Ishikawa (cell line): ENCODE results near the gene FAM221A.

Experiments used
- CEBPB ChIP-seq: IDR thresholded peaks from 2 replicates; pipeline ENCODE4 v1.6.1; 2012
- CREB1 ChIP-seq: IDR thresholded peaks from 2 replicates; pipeline ENCODE4 v1.6.1; 2012; ENCODE audit warnings: low read depth
- EGR1 ChIP-seq: IDR thresholded peaks from 2 replicates; pipeline ENCODE4 v1.6.1; 2012
- EP300 ChIP-seq: IDR thresholded peaks from 2 replicates; pipeline ENCODE4 v1.6.1; 2012; ENCODE audit warnings: borderline replicate concordance
- FOXM1 ChIP-seq: IDR thresholded peaks from 2 replicates; pipeline ENCODE4 v1.6.1; 2012; ENCODE audit warnings: low read depth, borderline replicate concordance
- NFIC ChIP-seq: IDR thresholded peaks from 2 replicates; pipeline ENCODE4 v1.6.1; 2012
- RAD21 ChIP-seq: IDR thresholded peaks from 2 replicates; pipeline ENCODE4 v1.6.1; 2012; ENCODE audit warnings: low read depth
- TAF1 ChIP-seq: IDR thresholded peaks from 2 replicates; pipeline ENCODE4 v1.6.1; 2012; ENCODE audit warnings: low read depth, mild to moderate bottlenecking
- TCF12 ChIP-seq: IDR thresholded peaks from 2 replicates; pipeline ENCODE4 v1.6.1; 2012; ENCODE audit warnings: low read depth
- TEAD4 ChIP-seq: IDR thresholded peaks from 2 replicates; pipeline ENCODE4 v1.6.1; 2012
- USF1 ChIP-seq: IDR thresholded peaks from 2 replicates; pipeline ENCODE4 v1.6.1; 2012
- YY1 ChIP-seq: IDR thresholded peaks from 2 replicates; pipeline ENCODE4 v1.6.1; 2012; ENCODE audit warnings: low read depth
- ZBTB7A ChIP-seq: IDR thresholded peaks from 2 replicates; pipeline ENCODE4 v1.6.1; 2012; ENCODE audit warnings: low read depth
- TF ChIP-seq, protein P1 (sequence below): IDR thresholded peaks from 2 replicates; pipeline ENCODE4 v1.6.1; 2012
- TF ChIP-seq, protein P2 (sequence below): IDR thresholded peaks from 2 replicates; pipeline ENCODE4 v1.6.1; 2012; ENCODE audit warnings: low read depth, mild to moderate bottlenecking

The FAM221A gene

GRCh38 chr7:23712368-23713284 is 32.6 kb downstream of the FAM221A start:
- TF ChIP-seq NFIC (0 out of 2 replicates have a peak, but pooled peaks have one; percentile 8), TCF12 (no peak), TAF1 (no peak), RAD21 (peak; percentile 91), CREB1 (no peak), USF1 (no peak)

DNA sequence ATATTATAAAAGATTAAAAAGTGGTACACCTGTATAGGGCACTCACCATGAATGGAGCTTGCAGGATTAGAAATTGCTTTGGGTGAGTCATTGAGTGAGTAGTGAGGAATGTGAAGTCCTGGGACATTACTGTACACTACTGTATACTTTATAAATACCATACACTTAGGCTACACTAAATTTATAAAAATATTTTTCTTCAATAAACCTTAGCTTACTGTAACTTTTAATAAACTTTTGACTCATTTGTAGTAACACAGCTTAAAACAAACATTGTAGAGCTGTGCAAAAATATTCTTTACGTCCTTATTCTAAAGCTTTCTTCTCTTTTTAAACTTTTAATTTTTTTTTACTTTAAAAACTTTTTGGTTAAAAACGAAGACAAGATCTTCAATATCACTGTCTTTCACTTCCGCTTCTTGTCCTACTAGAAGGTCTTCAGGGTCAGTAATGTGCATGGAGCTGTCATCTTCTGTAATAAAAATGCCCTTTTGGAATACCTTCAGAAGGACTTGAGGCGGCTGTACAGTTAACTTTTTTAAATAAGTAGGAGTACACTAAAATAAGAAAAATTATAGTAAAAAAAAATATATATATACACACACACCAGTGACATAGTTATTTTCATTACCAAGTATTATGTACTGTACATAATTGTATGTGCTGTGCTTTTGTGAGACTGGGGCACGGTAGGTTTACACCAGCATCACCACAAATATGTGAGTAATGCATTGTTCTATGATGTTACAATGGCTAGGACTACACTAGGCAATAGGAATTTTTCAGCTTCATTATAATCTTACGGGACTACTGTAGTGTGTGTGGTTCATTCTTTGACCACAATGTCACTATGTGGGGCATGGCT is 33.5 kb downstream of the FAM221A start:
- TF ChIP-seq, protein P1, sequence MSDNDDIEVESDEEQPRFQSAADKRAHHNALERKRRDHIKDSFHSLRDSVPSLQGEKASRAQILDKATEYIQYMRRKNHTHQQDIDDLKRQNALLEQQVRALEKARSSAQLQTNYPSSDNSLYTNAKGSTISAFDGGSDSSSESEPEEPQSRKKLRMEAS = no peak
- TF ChIP-seq CREB1 = no peak
- no peak for TF ChIP-seq USF1
- TF ChIP-seq ZBTB7A = no peak
- TF ChIP-seq EGR1 = no peak
- TF ChIP-seq TCF12 = 0 out of 2 replicates have a peak, but pooled peaks have one; percentile 37
- no peak for TF ChIP-seq NFIC
- peak; percentile 48; the same call in 1 of the 2 replicates for TF ChIP-seq EP300
- TF ChIP-seq CEBPB = no peak
- 0 out of 2 replicates have a peak, but pooled peaks have one; percentile 6 for TF ChIP-seq RAD21
- TF ChIP-seq, protein P2, sequence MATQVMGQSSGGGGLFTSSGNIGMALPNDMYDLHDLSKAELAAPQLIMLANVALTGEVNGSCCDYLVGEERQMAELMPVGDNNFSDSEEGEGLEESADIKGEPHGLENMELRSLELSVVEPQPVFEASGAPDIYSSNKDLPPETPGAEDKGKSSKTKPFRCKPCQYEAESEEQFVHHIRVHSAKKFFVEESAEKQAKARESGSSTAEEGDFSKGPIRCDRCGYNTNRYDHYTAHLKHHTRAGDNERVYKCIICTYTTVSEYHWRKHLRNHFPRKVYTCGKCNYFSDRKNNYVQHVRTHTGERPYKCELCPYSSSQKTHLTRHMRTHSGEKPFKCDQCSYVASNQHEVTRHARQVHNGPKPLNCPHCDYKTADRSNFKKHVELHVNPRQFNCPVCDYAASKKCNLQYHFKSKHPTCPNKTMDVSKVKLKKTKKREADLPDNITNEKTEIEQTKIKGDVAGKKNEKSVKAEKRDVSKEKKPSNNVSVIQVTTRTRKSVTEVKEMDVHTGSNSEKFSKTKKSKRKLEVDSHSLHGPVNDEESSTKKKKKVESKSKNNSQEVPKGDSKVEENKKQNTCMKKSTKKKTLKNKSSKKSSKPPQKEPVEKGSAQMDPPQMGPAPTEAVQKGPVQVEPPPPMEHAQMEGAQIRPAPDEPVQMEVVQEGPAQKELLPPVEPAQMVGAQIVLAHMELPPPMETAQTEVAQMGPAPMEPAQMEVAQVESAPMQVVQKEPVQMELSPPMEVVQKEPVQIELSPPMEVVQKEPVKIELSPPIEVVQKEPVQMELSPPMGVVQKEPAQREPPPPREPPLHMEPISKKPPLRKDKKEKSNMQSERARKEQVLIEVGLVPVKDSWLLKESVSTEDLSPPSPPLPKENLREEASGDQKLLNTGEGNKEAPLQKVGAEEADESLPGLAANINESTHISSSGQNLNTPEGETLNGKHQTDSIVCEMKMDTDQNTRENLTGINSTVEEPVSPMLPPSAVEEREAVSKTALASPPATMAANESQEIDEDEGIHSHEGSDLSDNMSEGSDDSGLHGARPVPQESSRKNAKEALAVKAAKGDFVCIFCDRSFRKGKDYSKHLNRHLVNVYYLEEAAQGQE = no peak
- peak; percentile 22; the same call in 1 of the 2 replicates for TF ChIP-seq YY1
- TF ChIP-seq TEAD4 = peak; percentile 94
- no peak for TF ChIP-seq TAF1
- no peak for TF ChIP-seq FOXM1

- TF ChIP-seq, protein P2 = no peak
- TF ChIP-seq YY1 (peak; percentile 2; the same call in 1 of the 2 replicates), FOXM1 (no peak), TCF12 (0 out of 2 replicates have a peak, but pooled peaks have one; percentile 1), NFIC (0 out of 2 replicates have a peak, but pooled peaks have one; percentile 9), CREB1 (no peak)
These were observed 34.1 kb downstream of the FAM221A start for GRCh38 chr7:23714150-23714464.

- no peak for TF ChIP-seq EP300
- TF ChIP-seq NFIC = no peak
- TF ChIP-seq, protein P2 = no peak
- no peak for TF ChIP-seq CEBPB
- TF ChIP-seq TEAD4 = no peak
- TF ChIP-seq TAF1 = no peak
- TF ChIP-seq TCF12 = no peak
- TF ChIP-seq RAD21 = no peak
- TF ChIP-seq EGR1 = no peak
These were observed 34.6 kb downstream of the FAM221A start for GRCh38 chr7:23714579-23714978.
